Activated CD8-positive, alpha-beta memory T cell treated with anti-CD3 and anti-CD28 coated beads, Interleukin-2, amount 10 ng/mL, durations not matched to agents 7 days and 5 days (primary cell): ENCODE measurements around the gene PRR18. TPM values are rescaled to one million over a fixed set of nuclear protein-coding genes. Genes with fewer than 3 reads are reported as not detected.

Experiments used
- ATAC-seq: fragments of 150-1000 bp; cut with Tn5 transposase; one replicate; pipeline ENCODE4 v1.10.0; 2021; ENCODE audit warnings: moderate library complexity
- CTCF ChIA-PET: fragments of 350-600 bp; sonication (Branson Sonifier 250); formaldehyde crosslinking; loops from one replicate; lab custom pipeline; 2021; ENCODE audit warnings: antibody characterized with exemption; lab: Charles Lee
- DNase-seq: peaks from one replicate; pipeline ENCODE4 v3.0.0-alpha.2; 2020
- H3K27ac Mint-ChIP-seq: one replicate; pipeline ENCODE4 v1.8.0; 2021; ENCODE audit warnings: mild to moderate bottlenecking, mixed read lengths
- H3K27me3 Mint-ChIP-seq: one replicate; pipeline ENCODE4 v1.8.0; 2021; ENCODE audit warnings: mixed read lengths
- H3K36me3 Mint-ChIP-seq: one replicate; pipeline ENCODE4 v1.8.0; 2021; ENCODE audit warnings: mild to moderate bottlenecking, mixed read lengths
- H3K4me1 Mint-ChIP-seq: one replicate; pipeline ENCODE4 v1.8.0; 2021; ENCODE audit warnings: mixed read lengths
- H3K4me3 Mint-ChIP-seq: one replicate; pipeline ENCODE4 v1.8.0; 2021; ENCODE audit warnings: mild to moderate bottlenecking, moderate library complexity, mixed read lengths
- H3K9me3 Mint-ChIP-seq: one replicate; pipeline ENCODE4 v1.8.0; 2022; ENCODE audit warnings: low read depth, mixed read lengths
- total RNA-seq, 2 experiments: library from RNA; stranded (reverse); gene quantifications; one replicate each; pipeline ENCODE4 v1.2.3, GENCODE V29; 2021

PRR18 gene
- total RNA-seq, 2 experiments from 2014 or later, result not detected

DNA sequence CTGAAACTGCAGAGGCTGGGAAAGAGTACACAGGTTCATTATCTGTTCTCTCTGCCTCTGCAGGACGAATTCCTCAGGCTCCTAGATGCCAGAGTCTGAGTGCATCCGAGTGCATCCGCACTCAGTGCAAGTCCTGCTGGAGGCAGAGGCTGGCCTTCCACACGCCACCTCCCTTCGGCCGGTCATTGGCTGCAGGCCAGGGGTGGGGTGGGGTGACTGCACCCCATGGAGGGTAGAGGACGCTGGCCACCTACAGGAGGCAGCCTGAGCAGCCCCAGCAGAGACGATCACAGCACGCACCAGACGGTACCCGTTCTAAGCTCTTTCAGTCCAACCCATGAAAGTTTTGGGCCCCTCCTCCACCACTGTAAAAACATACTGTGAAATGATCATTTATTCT is 22.4 kb upstream of the PRR18 start:
- H3K4me3 Mint-ChIP-seq, result no peak overlapping the region
- no peak for ATAC-seq
- no peaks in the 10 kb centered on the region for H3K9me3 Mint-ChIP-seq
- peaks cover 40% of the 10 kb centered on the region for H3K36me3 Mint-ChIP-seq
- H3K27me3 Mint-ChIP-seq, result peaks cover 4% of the 10 kb centered on the region
- no peak for DNase-seq
- H3K27ac Mint-ChIP-seq, result no peak overlapping the region
- CTCF ChIA-PET, result no interaction called here
- H3K4me1 Mint-ChIP-seq, result peaks cover 34% of the 10 kb centered on the region

GRCh38 chr6:166325383-166326042 is 17.3 kb upstream of the PRR18 start:
- H3K9me3 Mint-ChIP-seq, result no peaks in the 10 kb centered on the region
- DNase-seq (no peak), ATAC-seq (no peak)
- peaks cover 21% of the 10 kb centered on the region for H3K36me3 Mint-ChIP-seq
- H3K4me3 Mint-ChIP-seq, result no peak overlapping the region
- no peaks in the 10 kb centered on the region for H3K27me3 Mint-ChIP-seq
- H3K27ac Mint-ChIP-seq, result no peak overlapping the region
- no peaks in the 10 kb centered on the region for H3K4me1 Mint-ChIP-seq
- CTCF ChIA-PET, result interaction anchor here (1.3 to 1.8 kb wide), 2 partner anchors 56 to 76 kb away, joined by 7 to 8 read pairs; no protein-coding TSS in a partner anchor

DNA sequence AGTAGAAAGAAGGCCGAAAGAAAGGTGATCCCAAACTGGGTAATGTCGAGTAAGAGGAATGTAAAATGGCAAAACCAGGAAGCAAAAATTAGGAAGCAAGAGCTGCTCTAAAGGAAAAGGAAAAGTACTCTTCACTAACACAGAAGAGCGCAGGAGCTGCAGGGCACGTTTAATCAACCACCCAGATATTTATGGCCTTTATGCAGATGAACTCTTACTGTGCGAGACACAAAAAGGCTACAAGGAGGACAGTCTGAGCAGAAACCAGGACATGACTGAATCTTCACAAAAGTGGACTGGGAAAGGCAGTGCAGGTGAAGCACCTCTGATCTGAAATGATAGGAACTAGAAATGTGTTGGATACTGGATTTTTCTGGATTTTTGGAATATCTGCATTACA is 15.2 kb upstream of the PRR18 start:
- no peaks in the 10 kb centered on the region for H3K9me3 Mint-ChIP-seq
- no peak overlapping the region for H3K27ac Mint-ChIP-seq
- no peak for ATAC-seq
- H3K4me1 Mint-ChIP-seq, result no peaks in the 10 kb centered on the region
- no peaks in the 10 kb centered on the region for H3K27me3 Mint-ChIP-seq
- CTCF ChIA-PET, result interaction anchor here (1.3 to 1.7 kb wide), 2 partner anchors 10 to 58 kb away, joined by 3 to 5 read pairs; no protein-coding TSS in a partner anchor
- DNase-seq, result no peak
- no peak overlapping the region for H3K4me3 Mint-ChIP-seq
- H3K36me3 Mint-ChIP-seq, result peaks cover 14% of the 10 kb centered on the region

- no peak overlapping the region for H3K27ac Mint-ChIP-seq
- H3K9me3 Mint-ChIP-seq, result no peaks in the 10 kb centered on the region
- no peak for ATAC-seq
These were observed 10.7 kb upstream of the PRR18 start for GRCh38 chr6:166318649-166319600.

DNA sequence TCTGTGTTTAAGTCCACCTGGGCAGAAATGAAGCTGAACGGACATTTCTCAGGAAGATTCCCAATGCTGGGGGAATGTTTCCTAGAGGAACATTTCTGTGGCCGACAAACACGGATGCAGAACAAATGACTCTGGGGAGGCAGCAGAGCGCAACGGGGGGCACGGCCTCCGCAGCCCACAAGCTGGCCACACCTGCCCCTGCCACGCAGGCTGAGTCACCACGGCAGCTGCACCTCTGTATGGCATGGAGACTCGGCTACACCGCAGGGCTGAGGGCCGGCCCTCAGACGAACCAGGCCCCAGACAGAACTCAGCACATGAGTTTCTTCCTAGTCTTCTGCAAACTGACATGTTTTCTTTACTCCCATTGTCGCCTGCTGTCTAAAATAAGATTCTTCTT is 10.0 kb upstream of the PRR18 start:
- Mint-ChIP-seq H3K4me1 (no peaks in the 10 kb centered on the region), H3K36me3 (peaks cover 4% of the 10 kb centered on the region), H3K4me3 (no peak overlapping the region), H3K9me3 (no peaks in the 10 kb centered on the region), H3K27ac (no peak overlapping the region), H3K27me3 (no peaks in the 10 kb centered on the region)
- DNase-seq (no peak), ATAC-seq (no peak)
- CTCF ChIA-PET, result interaction anchor here (1.3 to 1.9 kb wide), 2 partner anchors 63 to 83 kb away, joined by 5 to 9 read pairs; no protein-coding TSS in a partner anchor

More at GRCh38 chr6:166318649-166319600, 10.7 kb upstream of the PRR18 start:
- DNase-seq, result no peak
- Mint-ChIP-seq H3K36me3 (peaks cover 4% of the 10 kb centered on the region), H3K4me3 (no peak overlapping the region), H3K27me3 (no peaks in the 10 kb centered on the region), H3K4me1 (no peaks in the 10 kb centered on the region)
- CTCF ChIA-PET, result interaction anchor here (1.3 to 2.6 kb wide), 3 partner anchors 63 to 82 kb away, joined by 5 to 10 read pairs (median 9); no protein-coding TSS in a partner anchor

- Mint-ChIP-seq H3K27me3 (peaks cover 5% of the 10 kb centered on the region), H3K27ac (no peak overlapping the region), H3K4me1 (no peaks in the 10 kb centered on the region), H3K36me3 (peaks cover 3% of the 10 kb centered on the region), H3K9me3 (no peaks in the 10 kb centered on the region), H3K4me3 (no peak overlapping the region)
- CTCF ChIA-PET, result interaction anchor here (1.3 to 1.9 kb wide), 2 partner anchors 64 to 83 kb away, joined by 5 to 9 read pairs; no protein-coding TSS in a partner anchor
- no peak for DNase-seq
- ATAC-seq, result no peak
These were observed 9.3 kb upstream of the PRR18 start for GRCh38 chr6:166317261-166318212.

DNA sequence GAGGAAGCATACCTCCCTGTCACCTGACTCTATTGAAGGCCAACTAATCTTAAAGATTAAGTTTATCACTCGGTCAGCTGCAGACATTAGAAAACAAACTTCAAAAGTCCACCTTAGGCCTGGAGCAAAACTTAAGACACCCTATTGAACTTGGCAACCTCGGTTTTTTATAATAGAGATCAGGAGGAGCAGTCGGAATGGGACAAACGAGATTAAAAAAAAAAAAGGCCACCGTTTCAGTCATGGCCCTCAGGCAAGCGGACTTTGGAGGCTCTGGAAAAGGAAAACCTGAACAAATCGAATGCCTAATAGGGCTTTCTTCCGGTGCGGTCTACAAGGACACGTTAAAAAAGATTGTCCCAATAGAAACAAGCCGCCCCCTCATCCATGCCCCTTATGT is 7.2 kb upstream of the PRR18 start:
- DNase-seq (no peak), ATAC-seq (no peak)
- H3K4me3 Mint-ChIP-seq, result no peak overlapping the region
- CTCF ChIA-PET, result no interaction called here
- no peaks in the 10 kb centered on the region for H3K9me3 Mint-ChIP-seq
- H3K36me3 Mint-ChIP-seq, result no peaks in the 10 kb centered on the region
- H3K4me1 Mint-ChIP-seq, result no peaks in the 10 kb centered on the region
- peaks cover 13% of the 10 kb centered on the region for H3K27me3 Mint-ChIP-seq
- H3K27ac Mint-ChIP-seq, result no peak overlapping the region

- CTCF ChIA-PET, result interaction anchor here (1.0 to 7.4 kb wide), 11 partner anchors 8 to 313 kb away, joined by 3 to 93 read pairs (median 5); partner anchors contain the start of gene RPS6KA2
- H3K27me3 Mint-ChIP-seq, result peaks cover 22% of the 10 kb centered on the region
- H3K9me3 Mint-ChIP-seq, result no peaks in the 10 kb centered on the region
- H3K36me3 Mint-ChIP-seq, result no peaks in the 10 kb centered on the region
- no peak overlapping the region for H3K4me3 Mint-ChIP-seq
- ATAC-seq (no peak), DNase-seq (no peak)
- no peak overlapping the region for H3K27ac Mint-ChIP-seq
- H3K4me1 Mint-ChIP-seq, result no peaks in the 10 kb centered on the region
These were observed 6.3 kb upstream of the PRR18 start for GRCh38 chr6:166314454-166314853.

- peaks cover 32% of the 10 kb centered on the region for H3K27me3 Mint-ChIP-seq
- no peak overlapping the region for H3K27ac Mint-ChIP-seq
- DNase-seq (peak; percentile 71), ATAC-seq (peak; percentile 91)
- no peaks in the 10 kb centered on the region for H3K9me3 Mint-ChIP-seq
- H3K4me1 Mint-ChIP-seq, result no peaks in the 10 kb centered on the region
- no peak overlapping the region for H3K4me3 Mint-ChIP-seq
- no peaks in the 10 kb centered on the region for H3K36me3 Mint-ChIP-seq
- CTCF ChIA-PET, result interaction anchor here (0.6 to 7.4 kb wide), 29 partner anchors 8 to 314 kb away, joined by 3 to 93 read pairs (median 4); partner anchors contain the start of genes RPS6KA2 and SFT2D1
These were observed 5.3 kb upstream of the PRR18 start for GRCh38 chr6:166313255-166314070.

GRCh38 chr6:166312832-166313231 is 4.6 kb upstream of the PRR18 start:
- H3K4me3 Mint-ChIP-seq, result no peak overlapping the region
- ATAC-seq (no peak), DNase-seq (no peak)
- CTCF ChIA-PET, result interaction anchor here (0.6 to 7.4 kb wide), 19 partner anchors 8 to 176 kb away, joined by 3 to 93 read pairs (median 4); partner anchors contain the start of gene SFT2D1
- no peaks in the 10 kb centered on the region for H3K4me1 Mint-ChIP-seq
- no peak overlapping the region for H3K27ac Mint-ChIP-seq
- no peaks in the 10 kb centered on the region for H3K36me3 Mint-ChIP-seq
- no peaks in the 10 kb centered on the region for H3K9me3 Mint-ChIP-seq
- peaks cover 33% of the 10 kb centered on the region for H3K27me3 Mint-ChIP-seq

- H3K4me1 Mint-ChIP-seq, result peaks cover 3% of the 10 kb centered on the region
- H3K36me3 Mint-ChIP-seq, result no peaks in the 10 kb centered on the region
- no peaks in the 10 kb centered on the region for H3K9me3 Mint-ChIP-seq
- CTCF ChIA-PET, result interaction anchor here (0.9 to 7.4 kb wide), 4 partner anchors 15 to 89 kb away, joined by 3 to 93 read pairs (median 42); no protein-coding TSS in a partner anchor
- H3K4me3 Mint-ChIP-seq, result no peak overlapping the region
- H3K27me3 Mint-ChIP-seq, result peaks cover 44% of the 10 kb centered on the region
- H3K27ac Mint-ChIP-seq, result no peak overlapping the region
- no peak for ATAC-seq
- DNase-seq, result no peak
These were observed 2.4 kb upstream of the PRR18 start for GRCh38 chr6:166310634-166311033.
